ENCODE data around the gene ANO10. TPM values are rescaled to one million over a fixed set of nuclear protein-coding genes. Genes with fewer than 3 reads are reported as not detected.

Gene ANO10
- polyA plus RNA-seq, 3 donors, result 11.2 to 24.8 (median 21.6) TPM

DNA sequence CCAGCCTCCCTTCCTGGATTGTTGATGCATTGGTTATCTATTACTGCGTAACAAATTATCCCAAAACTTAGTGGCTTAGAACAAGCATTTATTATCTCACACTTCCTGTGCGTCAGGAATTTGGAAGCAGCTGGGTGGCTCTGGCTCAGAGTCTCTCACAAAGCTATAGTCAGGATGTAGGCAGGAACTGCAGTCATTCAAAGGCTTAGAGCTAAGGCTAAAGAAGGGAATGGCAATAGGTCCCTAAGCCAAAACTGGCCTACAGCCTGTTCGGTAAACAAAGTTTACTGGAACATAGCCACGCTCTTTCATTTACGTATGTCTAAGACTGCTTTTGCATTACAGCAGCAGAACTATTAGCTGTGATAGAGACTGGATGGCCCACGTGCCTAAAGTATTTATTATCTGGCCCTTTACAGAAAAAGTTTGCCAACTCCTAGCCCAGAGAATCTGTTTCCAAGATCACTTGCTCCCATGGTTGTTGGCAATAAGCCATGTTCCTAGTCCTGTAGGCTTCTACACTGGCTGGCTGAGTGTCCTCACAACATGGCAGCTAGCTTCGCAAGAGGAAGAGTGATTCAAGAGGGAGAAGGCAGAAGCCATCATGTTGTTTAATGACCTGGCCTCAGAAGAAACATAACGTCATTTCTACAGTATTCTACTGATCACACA, 203.1 kb downstream of the ANO10 start:
- Histone ChIP-seq H2AFZ (ENCODE audit: insufficient read depth, low read depth, low read length, poor library complexity, severe bottlenecking) (no peak overlapping the region), H3K9me3 (replicated peaks in 1 of 2; ENCODE audit: control insufficient read depth in 1 of 2, insufficient read depth in 1 of 2, low read length in 2 of 2) (no peaks in the 10 kb centered on the region), H3K4me3 (replicated peaks in 1 of 3; ENCODE audit: low read depth in 2 of 3, low read length in 3 of 3) (no peak overlapping the region), H3K27me3 (ENCODE audit: control insufficient read depth in 2 of 2, insufficient read depth in 2 of 2, low read length in 2 of 2) (no peaks in the 10 kb centered on the region), H4K20me1 (ENCODE audit: insufficient read depth, low read length) (no peaks in the 10 kb centered on the region), H3K4me2 (replicated peaks; ENCODE audit: extremely low read depth, low read length, poor library complexity, severe bottlenecking) (no peak overlapping the region), H3K27ac (ENCODE audit: low read depth in 1 of 2, low read length in 2 of 2) (no peak overlapping the region), H3K36me3 (replicated peaks in 1 of 2; ENCODE audit: control insufficient read depth in 1 of 2, insufficient read depth in 2 of 2, low read length in 2 of 2) (no peaks in the 10 kb centered on the region), H3K9ac (ENCODE audit: insufficient read depth, low read length, poor library complexity, severe bottlenecking) (no peak overlapping the region), H3K4me1 (ENCODE audit: control insufficient read depth in 1 of 2, insufficient read depth in 2 of 2, low read length in 2 of 2) (no peaks in the 10 kb centered on the region), H3K79me2 (ENCODE audit: insufficient read depth, low read length) (no peaks in the 10 kb centered on the region)
- peaks cover 14 to 28% of the 10 kb centered on the region in 2 donors for H3K36me3 Mint-ChIP-seq
- intact Hi-C loops (cut with micrococcal nuclease), result no loop called here
- H3K27me3 Mint-ChIP-seq (ENCODE audit: low read depth in 3 of 3), result no peaks in the 10 kb centered on the region
- 85% methylated on average over 2 of the region's 8 CpGs for WGBS (ENCODE audit: insufficient coverage)
- H3K27ac Mint-ChIP-seq, result peak overlapping the region in 1 of 7 donors; percentile 44
- H3K4me3 Mint-ChIP-seq, result no peak overlapping the region
- H3K4me1 Mint-ChIP-seq, result no peaks in the 10 kb centered on the region
- peaks cover 0 to 4% (median 0%) of the 10 kb centered on the region in 7 donors for H3K9me3 Mint-ChIP-seq
- no peak for TF ChIP-seq CTCF (IDR thresholded peaks at IDR 0.05)
- DNase-seq, result no peak

DNA sequence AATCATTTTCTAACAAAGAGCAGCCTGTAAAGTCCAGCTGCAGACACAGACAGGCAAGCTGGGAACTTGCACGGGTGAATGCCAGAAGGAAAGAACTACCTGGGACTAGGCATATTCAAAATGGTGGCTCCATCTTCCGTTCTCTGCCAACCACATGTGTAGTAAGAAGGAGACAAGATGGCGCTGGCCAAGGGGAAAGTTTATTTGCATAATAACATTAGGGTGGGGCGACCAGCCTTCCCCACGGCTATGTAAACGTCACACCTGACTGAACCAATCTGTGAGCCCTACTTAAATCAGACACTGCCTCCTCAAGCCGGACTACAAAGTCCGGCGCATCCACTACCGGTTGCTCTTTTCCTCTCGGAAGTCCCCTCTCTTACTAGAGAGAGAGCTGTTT, 204.7 kb downstream of the ANO10 start:
- Histone ChIP-seq H3K9me3 (replicated peaks in 1 of 2; ENCODE audit: control insufficient read depth in 1 of 2, insufficient read depth in 1 of 2, low read length in 2 of 2) (no peaks in the 10 kb centered on the region), H4K20me1 (ENCODE audit: insufficient read depth, low read length) (no peaks in the 10 kb centered on the region), H3K36me3 (replicated peaks in 1 of 2; ENCODE audit: control insufficient read depth in 1 of 2, insufficient read depth in 2 of 2, low read length in 2 of 2) (no peaks in the 10 kb centered on the region), H3K4me2 (replicated peaks; ENCODE audit: extremely low read depth, low read length, poor library complexity, severe bottlenecking) (no peak overlapping the region), H3K9ac (ENCODE audit: insufficient read depth, low read length, poor library complexity, severe bottlenecking) (no peak overlapping the region), H3K4me1 (ENCODE audit: control insufficient read depth in 1 of 2, insufficient read depth in 2 of 2, low read length in 2 of 2) (no peaks in the 10 kb centered on the region), H2AFZ (ENCODE audit: insufficient read depth, low read depth, low read length, poor library complexity, severe bottlenecking) (no peak overlapping the region), H3K27me3 (ENCODE audit: control insufficient read depth in 2 of 2, insufficient read depth in 2 of 2, low read length in 2 of 2) (no peaks in the 10 kb centered on the region), H3K4me3 (replicated peaks in 1 of 3; ENCODE audit: low read depth in 2 of 3, low read length in 3 of 3) (no peak overlapping the region), H3K27ac (ENCODE audit: low read depth in 1 of 2, low read length in 2 of 2) (no peak overlapping the region), H3K79me2 (ENCODE audit: insufficient read depth, low read length) (no peaks in the 10 kb centered on the region)
- intact Hi-C loops (cut with micrococcal nuclease), result no loop called here
- WGBS (ENCODE audit: insufficient coverage), result 96% methylated on average over 5 of the region's 11 CpGs
- TF ChIP-seq CTCF (IDR thresholded peaks at IDR 0.05), result no peak
- Mint-ChIP-seq H3K9me3 (peaks cover 0 to 6% (median 0%) of the 10 kb centered on the region in 7 donors), H3K36me3 (peaks cover 9 to 22% of the 10 kb centered on the region in 2 donors), H3K4me1 (peaks cover 8% of the 10 kb centered on the region), H3K27ac (no peak overlapping the region), H3K27me3 (ENCODE audit: low read depth in 3 of 3) (no peaks in the 10 kb centered on the region), H3K4me3 (no peak overlapping the region)
- no peak for DNase-seq
